Measurements from ENCODE around the gene IL4I1. TPM values are rescaled to one million over a fixed set of nuclear protein-coding genes. Genes with fewer than 3 reads are reported as not detected.
A peak's percentile ranks its signal among the peaks of the same experiment; 100 is the strongest.

The IL4I1 gene
- total RNA-seq, 1 experiment from 2014 or later: 0.61 TPM

GRCh38 chr19:49929611-49930482, 33.2 kb upstream of the IL4I1 start:
- Histone ChIP-seq H3K4me2 (ENCODE audit: insufficient read depth, insufficient read length, low read length) (peak overlapping the region; percentile 82), H3K4me1 (ENCODE audit: insufficient read depth, low read length) (no peaks in the 10 kb centered on the region; the same call in 1 of the 2 replicates), H2BK15ac (ENCODE audit: low read depth, low read length) (no peak overlapping the region), H3K9ac (ENCODE audit: extremely low read depth, insufficient read length, low read length) (peak overlapping the region; percentile 73), H3K4ac (ENCODE audit: low read depth, low read length) (no peak overlapping the region), H4K91ac (ENCODE audit: insufficient read length, low read depth, low read length) (no peak overlapping the region), H4K20me1 (ENCODE audit: control insufficient read depth, insufficient read depth, insufficient read length) (peaks cover 2% of the 10 kb centered on the region), H3K14ac (ENCODE audit: insufficient read depth, low read length) (peak overlapping the region; percentile 60), H2BK120ac (ENCODE audit: low read depth, low read length, poor library complexity, severe bottlenecking) (no peak overlapping the region), H2AK5ac (ENCODE audit: insufficient read length, low read length) (no peak overlapping the region), H3K9me3 (ENCODE audit: control insufficient read depth, low read depth, low read length) (no peaks in the 10 kb centered on the region), H2AFZ (ENCODE audit: low read length) (no peak overlapping the region), H3K23me2 (ENCODE audit: insufficient read length, low read depth, low read length, poor library complexity, severe bottlenecking) (peaks cover 10% of the 10 kb centered on the region), H3K79me1 (ENCODE audit: insufficient read depth, low read depth, low read length, poor library complexity, severe bottlenecking) (no peaks in the 10 kb centered on the region), H4K5ac (ENCODE audit: insufficient read length, low read depth, low read length) (no peak overlapping the region), H3K56ac (ENCODE audit: insufficient read length, low read depth, low read length) (no peak overlapping the region), H2BK12ac (ENCODE audit: insufficient read length, low read depth, low read length) (no peak overlapping the region), H3K27me3 (ENCODE audit: insufficient read depth, low read length) (no peaks in the 10 kb centered on the region), H3T11ph (ENCODE audit: low read length) (no peak overlapping the region), H2BK5ac (ENCODE audit: insufficient read length, low read length) (no peak overlapping the region), H3K23ac (ENCODE audit: insufficient read length, low read depth, low read length) (no peak overlapping the region), H3K79me2 (ENCODE audit: insufficient read depth, low read length) (peaks cover 22% of the 10 kb centered on the region; the same call in 1 of the 2 replicates), H4K8ac (replicated peaks; ENCODE audit: insufficient read length, low read depth, low read length) (no peak overlapping the region), H2BK20ac (ENCODE audit: low read depth, low read length, poor library complexity, severe bottlenecking) (no peak overlapping the region), H3K27ac (ENCODE audit: insufficient read length, low read depth, low read length) (no peak overlapping the region), H3K18ac (ENCODE audit: insufficient read length, low read depth, low read length) (peak overlapping the region; percentile 53)
- no CpG with 5 or more reads among the region's 43 CpGs for WGBS (ENCODE audit: extremely low coverage, insufficient read length, low lambda C conversion rate)
- Mint-ChIP-seq H3K4me1 (peaks cover 18 to 32% of the 10 kb centered on the region in 2 experiments), H3K27ac (peak overlapping the region; percentile 99 to 100 (median 100)), H3K4me3 (peak overlapping the region; percentile 95 to 99), H3K27me3 (ENCODE audit: low read depth) (peaks cover 3% of the 10 kb centered on the region), H3K9me3 (peaks cover 0 to 4% of the 10 kb centered on the region in 2 experiments; a peak in 3 of 5 replicates), H3K36me3 (ENCODE audit: insufficient read depth in 1 of 3, low read depth in 3 of 3) (peaks cover 31 to 57% (median 37%) of the 10 kb centered on the region in 3 experiments)
- TF ChIP-seq CTCF (conservative IDR thresholded peaks at IDR 0.05): no peak
- DNase-seq: peak; percentile 95

Data from H9 (cell line).